IMR-90 (cell line): ENCODE results near the gene MICAL2. TPM values are rescaled to one million over a fixed set of nuclear protein-coding genes. Genes with fewer than 3 reads are reported as not detected.

Experiments
- ATAC-seq: fragments of 200-7000 bp; cut with Tn5 transposase; 2 replicates; pipeline ENCODE4 v1.9.1; 2020; ENCODE audit warnings: low read depth, mild to moderate bottlenecking, moderate library complexity
- BruUV-seq: library from RNA; stranded (reverse); fragments of 400-500 nt; replicated peaks from 2 replicates; lab custom pipeline; 2021; lab: Mats Ljungman, UMichigan
- CTCF ChIA-PET: fragments of 300-600 bp; formaldehyde crosslinking; extraction: SDS; loops from one replicate; lab custom pipeline; 2021; ENCODE audit warnings: antibody characterized with exemption; lab: Yijun Ruan, JAX
- POLR2A ChIA-PET: fragments of 300-600 bp; sonication (Branson Sonifier 250); formaldehyde crosslinking; loops from one replicate; lab custom pipeline; 2022; ENCODE audit warnings: antibody characterized with exemption; ENCODE audit not compliant: unreplicated experiment; lab: Charles Lee
- DNase-seq: peaks from one replicate; pipeline ENCODE4 v3.0.0; 2013
- H2AFZ ChIP-seq: replicated peaks from 2 replicates; pipeline ENCODE3; 2013; ENCODE audit warnings: low read length, mild to moderate bottlenecking; ENCODE audit not compliant: poor library complexity
- H2AK5ac ChIP-seq: 2 replicates; pipeline ENCODE4 v1.6.1; 2013; ENCODE audit warnings: low read depth, low read length, inconsistent platforms
- H2AK9ac ChIP-seq: replicated peaks from 2 replicates; pipeline ENCODE3; 2013; ENCODE audit warnings: mild to moderate bottlenecking, low read depth, low read length, moderate library complexity; ENCODE audit not compliant: poor library complexity
- H2BK120ac ChIP-seq: 2 replicates; pipeline ENCODE4 v1.6.1; 2013; ENCODE audit warnings: low read depth, low read length, inconsistent platforms
- H2BK15ac ChIP-seq: 3 replicates; pipeline ENCODE4 v1.6.1; 2013; ENCODE audit warnings: low read depth, low read length, inconsistent platforms
- H2BK20ac ChIP-seq: 2 replicates; pipeline ENCODE4 v1.6.1; 2013; ENCODE audit warnings: low read depth, mild to moderate bottlenecking, inconsistent platforms, low read length, moderate library complexity
- H2BK5ac ChIP-seq: 2 replicates; pipeline ENCODE4 v1.6.1; 2013; ENCODE audit warnings: mild to moderate bottlenecking, low read depth, low read length, inconsistent platforms; ENCODE audit not compliant: poor library complexity, severe bottlenecking
- H3K14ac ChIP-seq: replicated peaks from 2 replicates; pipeline ENCODE4 v1.6.1; 2013; ENCODE audit warnings: low read depth, low read length, inconsistent platforms
- H3K18ac ChIP-seq: 2 replicates; pipeline ENCODE4 v1.6.1; 2013; ENCODE audit warnings: low read depth, low read length, control low read depth
- H3K23ac ChIP-seq: 2 replicates; pipeline ENCODE4 v1.6.1; 2013; ENCODE audit warnings: low read depth, low read length, inconsistent platforms
- H3K27ac ChIP-seq: 2 replicates; pipeline ENCODE4 v1.5.1; 2013; ENCODE audit warnings: mild to moderate bottlenecking, control low read depth, low read length; ENCODE audit not compliant: insufficient read depth
- H3K27me3 ChIP-seq: 2 replicates; pipeline ENCODE4 v1.6.1; 2013; ENCODE audit warnings: low read length; ENCODE audit not compliant: control insufficient read depth, insufficient read depth
- H3K36me3 ChIP-seq: 2 replicates; pipeline ENCODE4 v1.6.1; 2013; ENCODE audit warnings: low read length, mixed read lengths; ENCODE audit not compliant: control insufficient read depth, insufficient read depth
- H3K4ac ChIP-seq: 2 replicates; pipeline ENCODE4 v1.6.1; 2013; ENCODE audit warnings: low read depth, low read length, inconsistent platforms
- H3K4me1 ChIP-seq: 2 replicates; pipeline ENCODE4 v1.6.1; 2013; ENCODE audit warnings: low read length, mixed read lengths; ENCODE audit not compliant: control insufficient read depth, insufficient read depth
- H3K4me2 ChIP-seq: 2 replicates; pipeline ENCODE4 v1.6.1; 2013; ENCODE audit warnings: low read depth, mild to moderate bottlenecking, control low read depth, low read length, moderate library complexity
- H3K4me3 ChIP-seq: 2 replicates; pipeline ENCODE4 v1.5.1; 2013; ENCODE audit warnings: low read depth, mild to moderate bottlenecking, control low read depth, low read length, moderate library complexity; ENCODE audit not compliant: insufficient read depth
- H3K56ac ChIP-seq: 2 replicates; pipeline ENCODE4 v1.6.1; 2013; ENCODE audit warnings: low read length, inconsistent platforms; ENCODE audit not compliant: insufficient read depth; ENCODE audit errors: extremely low read depth
- H3K79me1 ChIP-seq, 2 experiments: 2 replicates each; pipeline ENCODE4 v1.6.1; 2013; ENCODE audit warnings: low read length in 2 of 2, inconsistent platforms in 1 of 2, low read depth in 1 of 2
- H3K9ac ChIP-seq: 2 replicates; pipeline ENCODE4 v1.6.1; 2013; ENCODE audit warnings: low read depth, low read length, control low read depth
- H3K9me1 ChIP-seq: 2 replicates; pipeline ENCODE4 v1.6.1; 2013; ENCODE audit warnings: low read length, inconsistent platforms; ENCODE audit not compliant: insufficient read depth
- H3K9me3 ChIP-seq: 2 replicates; pipeline ENCODE4 v1.6.1; 2013; ENCODE audit warnings: low read length; ENCODE audit not compliant: control insufficient read depth, insufficient read depth
- H4K20me1 ChIP-seq: 2 replicates; pipeline ENCODE4 v1.6.1; 2013; ENCODE audit warnings: low read length, inconsistent platforms; ENCODE audit not compliant: insufficient read depth
- H4K5ac ChIP-seq: 2 replicates; pipeline ENCODE4 v1.6.1; 2013; ENCODE audit warnings: mild to moderate bottlenecking, low read depth, low read length, control low read depth
- H4K8ac ChIP-seq, 2 experiments: 2 replicates each; pipeline ENCODE4 v1.6.1; 2013; ENCODE audit warnings: low read depth in 2 of 2, low read length in 2 of 2, control low read depth in 1 of 2, inconsistent platforms in 1 of 2
- H4K91ac ChIP-seq: 2 replicates; pipeline ENCODE4 v1.6.1; 2013; ENCODE audit warnings: low read depth, low read length, inconsistent platforms; ENCODE audit not compliant: insufficient read depth
- BHLHE40 ChIP-seq: fragments of 150-350 bp; IDR thresholded peaks from 2 replicates; pipeline ENCODE4 v1.6.1; 2016; ENCODE audit warnings: mild to moderate bottlenecking, low read depth, low read length
- CEBPB ChIP-seq: IDR thresholded peaks from 2 replicates; pipeline ENCODE4 v1.6.1; 2012; ENCODE audit warnings: low read depth, low read length, improper control_type of control experiment
- CHD1 ChIP-seq: IDR thresholded peaks from 2 replicates; pipeline ENCODE4 v1.6.1; 2012; ENCODE audit warnings: low read depth, low read length, improper control_type of control experiment
- CTCF ChIP-seq: conservative IDR thresholded peaks from 2 replicates; pipeline ENCODE4 v1.5.1; 2012; ENCODE audit warnings: mild to moderate bottlenecking, low read depth, low read length, improper control_type of control experiment
- ELK1 ChIP-seq: fragments of 150-350 bp; IDR thresholded peaks from 2 replicates; pipeline ENCODE4 v1.6.1; 2016; ENCODE audit warnings: low read depth, mild to moderate bottlenecking, low read length, moderate library complexity, borderline replicate concordance
- FOS ChIP-seq: fragments of 150-350 bp; IDR thresholded peaks from 2 replicates; pipeline ENCODE4 v1.6.1; 2016; ENCODE audit warnings: low read depth, low read length
- MAFK ChIP-seq: IDR thresholded peaks from 2 replicates; pipeline ENCODE4 v1.6.1; 2012; ENCODE audit warnings: low read depth, low read length, improper control_type of control experiment
- MAZ ChIP-seq: IDR thresholded peaks from 2 replicates; pipeline ENCODE4 v1.6.1; 2012; ENCODE audit warnings: low read depth, mild to moderate bottlenecking, low read length, improper control_type of control experiment, moderate library complexity, borderline replicate concordance
- MXI1 ChIP-seq: IDR thresholded peaks from 2 replicates; pipeline ENCODE4 v1.6.1; 2012; ENCODE audit warnings: low read depth, mild to moderate bottlenecking, low read length, moderate library complexity, borderline replicate concordance
- NFE2L2 ChIP-seq: fragments of 150-350 bp; IDR thresholded peaks from 2 replicates; pipeline ENCODE4 v1.6.1; 2016; ENCODE audit warnings: low read depth, mild to moderate bottlenecking, low read length
- POLR2A ChIP-seq: IDR thresholded peaks from 2 replicates; pipeline ENCODE4 v1.6.1; 2012; ENCODE audit warnings: mild to moderate bottlenecking, low read depth, low read length
- RAD21 ChIP-seq: IDR thresholded peaks from 2 replicates; pipeline ENCODE4 v1.6.1; 2012; ENCODE audit warnings: low read length, improper control_type of control experiment
- RCOR1 ChIP-seq: IDR thresholded peaks from 2 replicates; pipeline ENCODE4 v1.6.1; 2012; ENCODE audit warnings: mild to moderate bottlenecking, low read length, improper control_type of control experiment; ENCODE audit not compliant: insufficient replicate concordance
- RFX5 ChIP-seq: IDR thresholded peaks from 2 replicates; pipeline ENCODE4 v1.8.0; 2012; ENCODE audit warnings: low read depth, mild to moderate bottlenecking, low read length, moderate library complexity
- SMC3 ChIP-seq: fragments of 150-350 bp; IDR thresholded peaks from 2 replicates; pipeline ENCODE4 v1.6.1; 2016; ENCODE audit warnings: low read depth, mild to moderate bottlenecking, antibody characterized with exemption, low read length, moderate library complexity
- USF2 ChIP-seq: fragments of 150-350 bp; IDR thresholded peaks from 2 replicates; pipeline ENCODE4 v1.6.1; 2017; ENCODE audit warnings: mild to moderate bottlenecking, antibody characterized with exemption, low read length, low read depth
- WGBS, 2 experiments: methylation state at CpG; one replicate each; pipeline versions ENCODE4 v1.1.5 to v1.1.7; 2013; ENCODE audit warnings: missing lambda C conversion rate in 2 of 2; ENCODE audit not compliant: insufficient read length in 1 of 2; ENCODE audit errors: extremely low coverage in 2 of 2; 5-methylcytosine and 5-hydroxymethylcytosine counted together
- dilution Hi-C: fragments of 300-500 bp; cut with HindIII; formaldehyde crosslinking; loops from one replicate; pipeline ENCODE4 v1.14.3; 2018; ENCODE audit warnings: low sequenced_read_pairs; ENCODE audit not compliant: unreplicated experiment
- in situ Hi-C: fragments of 300-500 bp; cut with MboI; formaldehyde crosslinking; loops from 3 replicates; pipeline ENCODE4 v1.14.3; 2019; ENCODE audit warnings: low sequenced_read_pairs, inconsistent platforms, mixed read lengths
- intact Hi-C: fragments of 100-400 bp; cut with micrococcal nuclease; formaldehyde crosslinking; loops from 2 replicates; pipeline ENCODE4 v1.10.0; 2022
- polyA plus RNA-seq, 3 experiments: library from polyadenylated mRNA; depleted of rRNA; stranded (reverse); fragments of >200 nt; gene quantifications; 2 replicates each; pipeline ENCODE4 v1.2.3, GENCODE V29; 2012; ENCODE audit warnings: low replicate concordance in 1 of 3
- total RNA-seq: library from RNA; depleted of rRNA; stranded (reverse); fragments of >200 nt; gene quantifications from 2 replicates; pipeline ENCODE4 v1.2.3, GENCODE V29; 2012

MICAL2 gene
- total and polyA plus RNA-seq, 2 of the 4 experiments (the other 2 are of a cell fraction), result 170 to 336 TPM

GRCh38 chr11:12240677-12241076 lies 130.3 kb downstream of the MICAL2 start:
- H3K4me2 ChIP-seq, result no peak overlapping the region
- no peak for DNase-seq
- H3K36me3 ChIP-seq, result peaks cover 55% of the 10 kb centered on the region
- H3K4me1 ChIP-seq, result peaks cover 5% of the 10 kb centered on the region
- H2AFZ ChIP-seq, result no peak overlapping the region
- H3K14ac ChIP-seq, result no peak overlapping the region
- H3K27me3 ChIP-seq, result no peaks in the 10 kb centered on the region
- no peak overlapping the region for H2BK20ac ChIP-seq
- no peaks in the 10 kb centered on the region for H4K20me1 ChIP-seq
- WGBS, 2 experiments, result 91% methylated on average over 5 of the region's 7 CpGs; no CpG with 5 or more reads in 1 of the 2 experiments
- H3K4me3 ChIP-seq, result no peak overlapping the region
- no peak overlapping the region for H2AK5ac ChIP-seq
- no peak overlapping the region for H2BK120ac ChIP-seq
- ATAC-seq, result no peak
- dilution Hi-C loops (no loop called here), intact Hi-C loops (no loop called here), in situ Hi-C loops (no loop called here)
- H3K9me3 ChIP-seq, result no peaks in the 10 kb centered on the region
- no peak overlapping the region for H4K91ac ChIP-seq
- ChIA-PET POLR2A (no interaction called here), CTCF (no interaction called here)
- no peak overlapping the region for H3K4ac ChIP-seq
- H2AK9ac ChIP-seq, result no peak overlapping the region
- no peak overlapping the region for H4K8ac ChIP-seq
- BruUV-seq, result no TSS peak
- H3K23ac ChIP-seq, result no peak overlapping the region
- no peak overlapping the region for H3K18ac ChIP-seq
- no peak overlapping the region for H3K9ac ChIP-seq
- peaks cover 29% of the 10 kb centered on the region for H3K9me1 ChIP-seq
- TF ChIP-seq RCOR1 (no peak), SMC3 (no peak), MAZ (no peak), CEBPB (no peak), NFE2L2 (no peak), POLR2A (no peak), USF2 (no peak), RAD21 (no peak), RFX5 (no peak), FOS (no peak), ELK1 (no peak), CHD1 (no peak), BHLHE40 (no peak), MXI1 (no peak), MAFK (no peak), CTCF (no peak)
- H3K56ac ChIP-seq, result no peak overlapping the region
- H2BK15ac ChIP-seq, result no peak overlapping the region
- H2BK5ac ChIP-seq, result no peak overlapping the region
- no peak overlapping the region for H4K5ac ChIP-seq
- H3K79me1 ChIP-seq, result peaks cover 46 to 99% of the 10 kb centered on the region in 2 experiments
- no peak overlapping the region for H3K27ac ChIP-seq
